HTR-8/SVneo (cell line): Measurements from ENCODE around the gene COL4A3.

Source experiments
- DNase-seq: peaks from one replicate; pipeline ENCODE4 v3.0.0; 2011; ENCODE audit warnings: low spot score, mixed read lengths; ENCODE audit not compliant: insufficient read length
- FAIRE-seq: peaks from 2 replicates; lab custom pipeline; 2011; peaks lifted over from hg19 to GRCh38; lab: Jason Lieb, UNC

The COL4A3 gene

GRCh38 chr2:227324995-227325838 is 160.8 kb downstream of the COL4A3 start, which contains the start of gene MFF:
TSS of gene MFF (plus strand) at chr2:227325251. CDS start at chr2:227330666, 5,415 bp downstream.
- peak; percentile 90 for FAIRE-seq
- peak; percentile 89 for DNase-seq

- FAIRE-seq (no peak), DNase-seq (peak; percentile 38)
Measured at GRCh38 chr2:227325839-227326195, 161.4 kb downstream of the COL4A3 start.

- FAIRE-seq (no peak), DNase-seq (no peak)
Measured at GRCh38 chr2:227326783-227327182, 162.4 kb downstream of the COL4A3 start.

- DNase-seq (no peak), FAIRE-seq (no peak)
Measured at GRCh38 chr2:227335713-227336112, 171.3 kb downstream of the COL4A3 start.

- no peak for FAIRE-seq
- no peak for DNase-seq
Measured at GRCh38 chr2:227337442-227337841, 173.0 kb downstream of the COL4A3 start.

GRCh38 chr2:227339098-227339599 is 174.7 kb downstream of the COL4A3 start:
- FAIRE-seq (no peak), DNase-seq (no peak)

GRCh38 chr2:227340106-227340505 is 175.7 kb downstream of the COL4A3 start:
- DNase-seq (no peak), FAIRE-seq (no peak)

- DNase-seq: no peak
- no peak for FAIRE-seq
Measured at GRCh38 chr2:227341553-227341952, 177.1 kb downstream of the COL4A3 start.

- FAIRE-seq (no peak), DNase-seq (no peak)
Measured at GRCh38 chr2:227344231-227344630, 179.8 kb downstream of the COL4A3 start.

- no peak for DNase-seq
- FAIRE-seq: no peak
Measured at GRCh38 chr2:227347117-227347516, 182.7 kb downstream of the COL4A3 start.

GRCh38 chr2:227348324-227348723 is 183.9 kb downstream of the COL4A3 start:
- DNase-seq (no peak), FAIRE-seq (no peak)

- DNase-seq (no peak), FAIRE-seq (no peak)
Measured at GRCh38 chr2:227349989-227350612, 185.7 kb downstream of the COL4A3 start.

- no peak for DNase-seq
- no peak for FAIRE-seq
Measured at GRCh38 chr2:227351639-227352038, 187.2 kb downstream of the COL4A3 start.

GRCh38 chr2:227360351-227360750 is 195.9 kb downstream of the COL4A3 start:
- FAIRE-seq: no peak

GRCh38 chr2:227363756-227364155 is 199.3 kb downstream of the COL4A3 start:
- no peak for FAIRE-seq
- DNase-seq: no peak

More at GRCh38 chr2:227360351-227360750, 195.9 kb downstream of the COL4A3 start:
- DNase-seq: no peak
